Panc1 (cell line): ENCODE data around the gene EYS.

Experiments
- POLR2AphosphoS5 ChIP-seq: IDR thresholded peaks from 2 replicates; pipeline ENCODE4 v1.6.1; 2012; ENCODE audit warnings: mild to moderate bottlenecking, low read depth, low read length, moderate library complexity
- TF ChIP-seq, protein P1 (sequence below): fragments of 450-650 bp; IDR thresholded peaks from 2 replicates; pipeline ENCODE4 v1.5.1; 2017; ENCODE audit warnings: mild to moderate bottlenecking

DNA sequence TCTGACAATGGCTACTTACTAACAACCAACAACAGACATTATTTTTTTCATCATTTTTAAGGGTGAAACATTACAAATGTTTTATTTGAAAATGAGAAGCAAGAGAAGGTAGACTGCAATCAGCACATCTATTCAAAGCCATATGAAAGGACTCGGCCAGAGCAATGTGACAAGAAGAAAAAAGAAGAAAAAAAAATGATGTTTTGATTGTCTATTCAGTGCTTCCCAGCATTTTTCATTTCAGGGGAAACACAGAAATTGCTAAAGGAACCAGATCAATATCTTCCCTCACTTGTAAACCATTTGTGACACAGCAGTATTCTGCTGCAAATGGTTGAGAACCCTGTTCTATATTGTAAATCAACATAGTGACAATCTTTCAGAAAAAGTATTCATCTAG lies 270.7 kb downstream of the EYS start:
- TF ChIP-seq, protein P1, sequence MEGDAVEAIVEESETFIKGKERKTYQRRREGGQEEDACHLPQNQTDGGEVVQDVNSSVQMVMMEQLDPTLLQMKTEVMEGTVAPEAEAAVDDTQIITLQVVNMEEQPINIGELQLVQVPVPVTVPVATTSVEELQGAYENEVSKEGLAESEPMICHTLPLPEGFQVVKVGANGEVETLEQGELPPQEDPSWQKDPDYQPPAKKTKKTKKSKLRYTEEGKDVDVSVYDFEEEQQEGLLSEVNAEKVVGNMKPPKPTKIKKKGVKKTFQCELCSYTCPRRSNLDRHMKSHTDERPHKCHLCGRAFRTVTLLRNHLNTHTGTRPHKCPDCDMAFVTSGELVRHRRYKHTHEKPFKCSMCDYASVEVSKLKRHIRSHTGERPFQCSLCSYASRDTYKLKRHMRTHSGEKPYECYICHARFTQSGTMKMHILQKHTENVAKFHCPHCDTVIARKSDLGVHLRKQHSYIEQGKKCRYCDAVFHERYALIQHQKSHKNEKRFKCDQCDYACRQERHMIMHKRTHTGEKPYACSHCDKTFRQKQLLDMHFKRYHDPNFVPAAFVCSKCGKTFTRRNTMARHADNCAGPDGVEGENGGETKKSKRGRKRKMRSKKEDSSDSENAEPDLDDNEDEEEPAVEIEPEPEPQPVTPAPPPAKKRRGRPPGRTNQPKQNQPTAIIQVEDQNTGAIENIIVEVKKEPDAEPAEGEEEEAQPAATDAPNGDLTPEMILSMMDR, result no peak
- no peak for TF ChIP-seq POLR2AphosphoS5
